Parathyroid adenoma (tissue), 2 donors: ENCODE data around the gene NAE1.

Experiments
- H2AFZ ChIP-seq: fragments of 300-600 bp; sonication (generic); one replicate; pipeline ENCODE4 v1.7.0; 2017; ENCODE audit warnings: antibody characterized with exemption, mild to moderate bottlenecking
- H3K27ac ChIP-seq: fragments of 300-600 bp; sonication (generic); one replicate; pipeline ENCODE4 v1.7.0; 2017
- H3K27me3 ChIP-seq: fragments of 300-600 bp; sonication (generic); one replicate; pipeline ENCODE4 v1.7.0; 2017; ENCODE audit warnings: low read length; ENCODE audit not compliant: control insufficient read depth, insufficient read depth
- H3K36me3 ChIP-seq: fragments of 300-600 bp; sonication (generic); one replicate; pipeline ENCODE4 v1.7.0; 2017; ENCODE audit warnings: low read length; ENCODE audit not compliant: control insufficient read depth, insufficient read depth
- H3K4me1 ChIP-seq: fragments of 300-600 bp; sonication (generic); one replicate; pipeline ENCODE4 v1.7.0; 2017; ENCODE audit warnings: control low read depth
- H3K4me2 ChIP-seq: fragments of 300-600 bp; sonication (generic); one replicate; pipeline ENCODE4 v1.7.0; 2017; ENCODE audit warnings: low read length
- H3K4me3 ChIP-seq: fragments of 300-600 bp; sonication (generic); one replicate; pipeline ENCODE4 v1.7.0; 2017; ENCODE audit warnings: low read depth, low read length
- H3K79me2 ChIP-seq: fragments of 300-600 bp; sonication (generic); one replicate; pipeline ENCODE4 v1.7.0; 2017; ENCODE audit warnings: control low read depth
- H3K9ac ChIP-seq: fragments of 300-600 bp; sonication (generic); one replicate; pipeline ENCODE4 v1.7.0; 2017; ENCODE audit warnings: mild to moderate bottlenecking
- H3K9me3 ChIP-seq: fragments of 300-600 bp; sonication (generic); one replicate; pipeline ENCODE4 v1.7.0; 2017; ENCODE audit warnings: low read length; ENCODE audit not compliant: control insufficient read depth
- TF ChIP-seq, protein P1 (sequence below): fragments of 300-600 bp; sonication (generic); IDR thresholded peaks from one replicate; pipeline ENCODE4 v1.7.0; 2017; ENCODE audit warnings: antibody characterized with exemption, mild to moderate bottlenecking
- donor health status: primary hyperparathyroidism.

The NAE1 gene

DNA sequence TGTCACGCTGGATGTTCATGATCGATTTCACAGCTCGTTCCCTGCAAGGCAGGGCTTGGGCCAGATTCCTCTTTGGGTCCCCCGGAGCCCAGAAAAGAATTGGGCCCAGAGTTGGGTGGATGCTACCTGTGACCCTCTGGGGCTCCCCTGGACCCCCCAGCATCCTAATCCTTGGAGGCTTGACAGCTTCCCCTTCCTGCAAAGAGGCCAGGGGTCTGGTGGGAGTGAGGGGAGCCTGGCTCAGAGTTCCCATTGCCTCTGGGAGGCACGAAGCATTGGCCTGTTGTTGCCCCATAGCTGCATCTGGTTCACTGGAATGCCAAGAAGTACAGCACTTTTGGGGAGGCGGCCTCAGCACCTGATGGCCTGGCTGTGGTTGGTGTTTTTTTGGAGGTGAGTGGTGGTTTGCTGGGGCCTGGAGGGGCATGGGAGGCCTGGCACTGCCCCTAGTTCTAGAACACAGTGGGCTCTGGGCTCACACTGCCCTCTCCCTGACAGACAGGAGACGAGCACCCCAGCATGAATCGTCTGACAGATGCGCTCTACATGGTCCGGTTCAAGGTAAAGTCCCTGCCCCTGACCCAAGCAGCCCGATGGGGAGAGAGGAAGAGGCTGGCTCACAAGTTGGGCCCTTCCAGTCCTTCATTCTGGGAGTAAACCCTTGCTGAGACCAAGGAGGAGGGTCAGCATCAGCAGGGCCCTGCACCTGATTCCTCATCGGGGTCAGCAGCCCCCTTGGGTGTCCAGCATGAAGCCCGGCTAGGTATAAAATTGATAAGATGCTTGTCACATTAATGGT, 20.6 kb upstream of the NAE1 start:
- H3K4me2 ChIP-seq: no peak overlapping the region
- H3K4me1 ChIP-seq: no peaks in the 10 kb centered on the region
- no peaks in the 10 kb centered on the region for H3K27me3 ChIP-seq
- H3K9me3 ChIP-seq: no peaks in the 10 kb centered on the region
- no peak overlapping the region for H3K27ac ChIP-seq
- TF ChIP-seq, protein P1, sequence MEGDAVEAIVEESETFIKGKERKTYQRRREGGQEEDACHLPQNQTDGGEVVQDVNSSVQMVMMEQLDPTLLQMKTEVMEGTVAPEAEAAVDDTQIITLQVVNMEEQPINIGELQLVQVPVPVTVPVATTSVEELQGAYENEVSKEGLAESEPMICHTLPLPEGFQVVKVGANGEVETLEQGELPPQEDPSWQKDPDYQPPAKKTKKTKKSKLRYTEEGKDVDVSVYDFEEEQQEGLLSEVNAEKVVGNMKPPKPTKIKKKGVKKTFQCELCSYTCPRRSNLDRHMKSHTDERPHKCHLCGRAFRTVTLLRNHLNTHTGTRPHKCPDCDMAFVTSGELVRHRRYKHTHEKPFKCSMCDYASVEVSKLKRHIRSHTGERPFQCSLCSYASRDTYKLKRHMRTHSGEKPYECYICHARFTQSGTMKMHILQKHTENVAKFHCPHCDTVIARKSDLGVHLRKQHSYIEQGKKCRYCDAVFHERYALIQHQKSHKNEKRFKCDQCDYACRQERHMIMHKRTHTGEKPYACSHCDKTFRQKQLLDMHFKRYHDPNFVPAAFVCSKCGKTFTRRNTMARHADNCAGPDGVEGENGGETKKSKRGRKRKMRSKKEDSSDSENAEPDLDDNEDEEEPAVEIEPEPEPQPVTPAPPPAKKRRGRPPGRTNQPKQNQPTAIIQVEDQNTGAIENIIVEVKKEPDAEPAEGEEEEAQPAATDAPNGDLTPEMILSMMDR: no peak
- no peak overlapping the region for H2AFZ ChIP-seq
- no peak overlapping the region for H3K4me3 ChIP-seq
- H3K79me2 ChIP-seq: no peaks in the 10 kb centered on the region
- H3K9ac ChIP-seq: no peak overlapping the region
- H3K36me3 ChIP-seq: no peaks in the 10 kb centered on the region

DNA sequence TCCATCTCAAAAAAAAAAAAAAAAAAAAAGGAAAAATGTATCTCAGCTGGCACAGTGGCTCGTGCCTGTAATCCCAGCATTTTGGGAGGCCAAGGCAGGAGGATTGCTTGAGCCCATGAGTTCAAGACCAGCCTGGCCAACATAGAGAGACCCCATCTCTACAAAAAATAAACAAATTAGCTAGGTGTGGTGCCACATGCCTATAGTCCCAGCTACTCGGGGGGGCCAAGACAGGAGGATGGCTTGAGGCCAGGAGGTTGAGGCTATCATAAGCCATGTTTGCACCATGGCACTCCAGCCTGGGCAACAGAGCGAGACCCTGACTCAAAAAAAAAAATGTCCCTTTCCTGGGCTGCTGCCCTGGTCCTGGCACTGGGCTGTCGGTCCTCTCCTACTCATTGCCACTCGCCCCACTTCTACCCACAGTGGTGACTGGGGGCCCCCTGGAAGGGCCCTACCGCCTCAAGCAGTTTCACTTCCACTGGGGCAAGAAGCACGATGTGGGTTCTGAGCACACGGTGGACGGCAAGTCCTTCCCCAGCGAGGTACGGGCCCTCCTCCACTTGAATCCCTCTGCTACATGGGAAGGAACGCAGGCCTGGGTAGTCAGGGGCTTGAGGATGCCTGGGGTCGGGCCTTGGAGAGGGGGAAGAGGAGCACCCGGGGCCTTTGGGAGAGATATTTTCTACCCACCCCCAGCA, 19.5 kb upstream of the NAE1 start:
- TF ChIP-seq, protein P1: no peak
- Histone ChIP-seq H3K36me3 (no peaks in the 10 kb centered on the region), H3K9ac (no peak overlapping the region), H3K9me3 (no peaks in the 10 kb centered on the region), H2AFZ (no peak overlapping the region), H3K27ac (no peak overlapping the region), H3K4me3 (no peak overlapping the region), H3K27me3 (no peaks in the 10 kb centered on the region), H3K4me1 (no peaks in the 10 kb centered on the region), H3K79me2 (no peaks in the 10 kb centered on the region), H3K4me2 (no peak overlapping the region)

DNA sequence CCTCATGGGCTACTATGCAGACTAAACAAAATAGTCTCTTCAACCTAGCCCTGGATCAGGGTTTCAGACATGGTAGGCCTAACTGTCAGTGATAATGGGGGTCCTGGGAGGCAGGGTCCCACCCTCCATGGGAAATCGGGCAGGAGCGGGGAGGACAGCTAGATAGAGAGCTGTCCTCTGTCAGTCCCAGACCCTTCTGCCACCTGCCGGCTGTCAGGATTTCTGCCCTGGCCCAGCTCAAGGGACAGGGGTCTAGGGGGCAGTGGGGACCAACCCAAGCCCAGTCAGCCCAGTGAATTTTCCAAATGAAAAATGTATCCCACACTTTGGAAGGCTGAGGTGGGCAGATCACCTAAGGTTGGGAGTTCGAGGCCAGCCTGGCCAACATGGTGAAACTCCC, 18.8 kb upstream of the NAE1 start:
- Histone ChIP-seq H3K27me3 (no peaks in the 10 kb centered on the region), H3K27ac (no peak overlapping the region), H3K4me2 (no peak overlapping the region), H2AFZ (no peak overlapping the region), H3K36me3 (no peaks in the 10 kb centered on the region), H3K9ac (no peak overlapping the region), H3K79me2 (no peaks in the 10 kb centered on the region), H3K4me1 (no peaks in the 10 kb centered on the region), H3K4me3 (no peak overlapping the region), H3K9me3 (no peaks in the 10 kb centered on the region)
- TF ChIP-seq, protein P1: no peak

DNA sequence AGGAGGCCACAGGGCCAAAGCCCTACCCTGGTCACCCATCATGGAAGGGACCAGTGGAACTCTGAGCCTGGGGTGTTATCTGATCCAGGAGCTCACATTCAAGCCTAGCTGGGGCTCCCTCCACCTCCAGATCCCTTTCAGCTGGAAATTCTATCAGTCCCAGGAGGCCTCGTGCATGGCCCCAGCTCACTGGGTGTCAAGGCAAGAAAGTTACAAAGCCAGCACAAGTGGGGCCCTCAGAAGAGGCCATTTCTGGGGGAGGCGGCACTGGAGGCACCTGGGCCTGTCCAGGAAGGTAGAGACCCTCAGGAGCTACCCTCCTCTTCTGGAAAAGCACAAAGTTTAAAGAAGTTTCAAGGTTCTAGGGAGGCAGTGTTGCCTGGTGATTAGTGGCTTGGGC, 18.2 kb upstream of the NAE1 start:
- no peaks in the 10 kb centered on the region for H3K4me1 ChIP-seq
- H3K4me2 ChIP-seq: no peak overlapping the region
- no peak overlapping the region for H2AFZ ChIP-seq
- no peaks in the 10 kb centered on the region for H3K36me3 ChIP-seq
- H3K9me3 ChIP-seq: no peaks in the 10 kb centered on the region
- H3K4me3 ChIP-seq: no peak overlapping the region
- H3K27me3 ChIP-seq: no peaks in the 10 kb centered on the region
- H3K9ac ChIP-seq: no peak overlapping the region
- H3K27ac ChIP-seq: no peak overlapping the region
- no peaks in the 10 kb centered on the region for H3K79me2 ChIP-seq
- TF ChIP-seq, protein P1: no peak
